Measurements from ENCODE around the gene KRT32. TPM values are rescaled to one million over a fixed set of nuclear protein-coding genes. Genes with fewer than 3 reads are reported as not detected.

KRT32 gene
- total and polyA plus RNA-seq, 4 donors, result not detected

DNA sequence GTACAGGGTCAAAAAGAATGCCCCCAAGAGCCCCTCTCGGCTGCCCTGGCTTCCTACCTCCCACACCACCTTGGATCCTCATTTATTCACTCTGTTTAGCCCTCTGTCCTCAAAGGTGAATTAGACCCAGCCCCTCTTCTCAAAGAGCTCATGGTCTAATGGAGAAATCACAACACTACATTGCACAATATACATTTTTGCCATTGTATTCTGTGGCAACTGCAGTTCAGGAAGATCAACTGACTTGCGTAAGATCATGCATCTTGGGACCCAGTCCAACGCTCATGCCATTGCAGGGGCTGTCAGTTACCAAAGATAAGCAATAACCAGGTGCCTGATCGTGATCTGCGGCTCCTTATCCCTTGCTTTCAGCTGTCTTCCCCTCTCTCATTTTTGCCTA lies 27.8 kb downstream of the KRT32 start:
- TF ChIP-seq, protein P1, sequence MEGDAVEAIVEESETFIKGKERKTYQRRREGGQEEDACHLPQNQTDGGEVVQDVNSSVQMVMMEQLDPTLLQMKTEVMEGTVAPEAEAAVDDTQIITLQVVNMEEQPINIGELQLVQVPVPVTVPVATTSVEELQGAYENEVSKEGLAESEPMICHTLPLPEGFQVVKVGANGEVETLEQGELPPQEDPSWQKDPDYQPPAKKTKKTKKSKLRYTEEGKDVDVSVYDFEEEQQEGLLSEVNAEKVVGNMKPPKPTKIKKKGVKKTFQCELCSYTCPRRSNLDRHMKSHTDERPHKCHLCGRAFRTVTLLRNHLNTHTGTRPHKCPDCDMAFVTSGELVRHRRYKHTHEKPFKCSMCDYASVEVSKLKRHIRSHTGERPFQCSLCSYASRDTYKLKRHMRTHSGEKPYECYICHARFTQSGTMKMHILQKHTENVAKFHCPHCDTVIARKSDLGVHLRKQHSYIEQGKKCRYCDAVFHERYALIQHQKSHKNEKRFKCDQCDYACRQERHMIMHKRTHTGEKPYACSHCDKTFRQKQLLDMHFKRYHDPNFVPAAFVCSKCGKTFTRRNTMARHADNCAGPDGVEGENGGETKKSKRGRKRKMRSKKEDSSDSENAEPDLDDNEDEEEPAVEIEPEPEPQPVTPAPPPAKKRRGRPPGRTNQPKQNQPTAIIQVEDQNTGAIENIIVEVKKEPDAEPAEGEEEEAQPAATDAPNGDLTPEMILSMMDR (IDR thresholded peaks at IDR 0.05; ENCODE audit: control extremely low read depth, extremely low read depth), result no peak
- no peak overlapping the region for H3K4me3 ChIP-seq
- H3K9me3 ChIP-seq (ENCODE audit: control insufficient read depth in 4 of 4, insufficient read depth in 3 of 4, low read length in 3 of 4), result peaks cover 0 to 3% (median 0%) of the 10 kb centered on the region in 4 donors
- ATAC-seq (ENCODE audit: insufficient read depth, low FRiP score) (no peak), DNase-seq (no peak)
- H3K27ac ChIP-seq (ENCODE audit: low read depth in 1 of 2, low read length in 1 of 2), result no peak overlapping the region
- H3K36me3 ChIP-seq (ENCODE audit: control insufficient read depth in 4 of 4, insufficient read depth in 4 of 4, low read length in 4 of 4), result no peaks in the 10 kb centered on the region
- WGBS, 2 donors, result 51 to 59% methylated on average over 5 of the region's 5 CpGs
- no peaks in the 10 kb centered on the region for H3K4me1 ChIP-seq (ENCODE audit: control insufficient read depth in 5 of 5, insufficient read depth in 5 of 5, low read length in 5 of 5)
- H3K9ac ChIP-seq (ENCODE audit: insufficient read depth in 1 of 2, low read length in 2 of 2), result no peak overlapping the region
- H3K27me3 ChIP-seq (ENCODE audit: control insufficient read depth in 3 of 3, insufficient read depth in 3 of 3, low read length in 2 of 3), result no peaks in the 10 kb centered on the region

DNA sequence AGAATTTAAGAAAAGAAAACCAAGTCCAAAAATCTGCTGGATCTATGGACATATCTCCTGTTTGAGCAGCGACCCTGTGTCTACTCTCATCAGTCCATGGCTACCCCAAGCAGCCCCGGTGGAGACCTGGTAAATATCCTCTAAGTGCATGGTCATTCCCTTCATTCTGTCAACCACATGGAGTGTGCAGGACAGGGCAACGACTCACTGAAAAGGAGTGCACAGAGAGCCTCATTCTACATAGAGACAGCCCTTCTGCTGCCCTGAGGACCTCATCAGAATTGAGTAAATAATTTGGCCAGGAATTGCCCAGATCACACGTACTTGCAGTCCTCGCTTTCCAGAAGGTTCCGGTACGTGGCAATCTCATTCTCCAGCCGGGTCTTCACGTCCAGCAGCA lies 29.4 kb downstream of the KRT32 start:
- ATAC-seq (ENCODE audit: insufficient read depth, low FRiP score) (no peak), DNase-seq (no peak)
- H3K9ac ChIP-seq (ENCODE audit: insufficient read depth in 1 of 2, low read length in 2 of 2), result no peak overlapping the region
- no peaks in the 10 kb centered on the region for H3K4me1 ChIP-seq (ENCODE audit: control insufficient read depth in 5 of 5, insufficient read depth in 5 of 5, low read length in 5 of 5)
- TF ChIP-seq, protein P1 (IDR thresholded peaks at IDR 0.05; ENCODE audit: control extremely low read depth, extremely low read depth), result no peak
- H3K27ac ChIP-seq (ENCODE audit: low read depth in 1 of 2, low read length in 1 of 2), result no peak overlapping the region
- no peaks in the 10 kb centered on the region for H3K27me3 ChIP-seq (ENCODE audit: control insufficient read depth in 3 of 3, insufficient read depth in 3 of 3, low read length in 2 of 3)
- H3K9me3 ChIP-seq (ENCODE audit: control insufficient read depth in 4 of 4, insufficient read depth in 3 of 4, low read length in 3 of 4), result peaks cover 0 to 3% (median 0%) of the 10 kb centered on the region in 4 donors
- H3K36me3 ChIP-seq (ENCODE audit: control insufficient read depth in 4 of 4, insufficient read depth in 4 of 4, low read length in 4 of 4), result no peaks in the 10 kb centered on the region
- H3K4me3 ChIP-seq, result no peak overlapping the region
- WGBS, 2 donors, result 90 to 92% methylated on average over 9 of the region's 9 CpGs

DNA sequence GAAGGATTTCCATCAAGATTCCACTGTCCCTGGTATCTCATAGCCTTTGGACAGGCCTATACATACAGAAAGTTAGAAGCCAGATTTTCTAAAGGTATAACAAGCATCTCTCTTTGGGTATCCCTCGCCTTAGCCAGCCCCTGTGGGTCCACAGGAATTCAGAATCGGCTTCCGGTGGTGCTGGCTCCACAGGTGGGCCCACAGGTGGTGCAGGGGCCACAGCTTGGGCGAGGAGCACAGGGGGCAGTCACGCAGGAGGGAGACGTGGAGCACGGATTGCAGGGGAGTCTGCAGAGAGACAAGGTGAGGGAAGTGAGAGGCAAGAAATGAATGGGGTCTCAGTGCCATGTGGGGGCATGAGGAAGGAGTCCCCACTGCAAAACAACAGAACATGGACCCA lies 29.9 kb downstream of the KRT32 start:
- no peak overlapping the region for H3K9ac ChIP-seq (ENCODE audit: insufficient read depth in 1 of 2, low read length in 2 of 2)
- DNase-seq (no peak), ATAC-seq (ENCODE audit: insufficient read depth, low FRiP score) (no peak)
- H3K27ac ChIP-seq (ENCODE audit: low read depth in 1 of 2, low read length in 1 of 2), result no peak overlapping the region
- H3K27me3 ChIP-seq (ENCODE audit: control insufficient read depth in 3 of 3, insufficient read depth in 3 of 3, low read length in 2 of 3), result no peaks in the 10 kb centered on the region
- WGBS, 2 donors, result 83 to 87% methylated on average over 7 of the region's 7 CpGs
- H3K36me3 ChIP-seq (ENCODE audit: control insufficient read depth in 4 of 4, insufficient read depth in 4 of 4, low read length in 4 of 4), result no peaks in the 10 kb centered on the region
- TF ChIP-seq, protein P1 (IDR thresholded peaks at IDR 0.05; ENCODE audit: control extremely low read depth, extremely low read depth), result no peak
- H3K4me1 ChIP-seq (ENCODE audit: control insufficient read depth in 5 of 5, insufficient read depth in 5 of 5, low read length in 5 of 5), result no peaks in the 10 kb centered on the region
- H3K4me3 ChIP-seq, result no peak overlapping the region
- H3K9me3 ChIP-seq (ENCODE audit: control insufficient read depth in 4 of 4, insufficient read depth in 3 of 4, low read length in 3 of 4), result peaks cover 0 to 3% (median 0%) of the 10 kb centered on the region in 4 donors

DNA sequence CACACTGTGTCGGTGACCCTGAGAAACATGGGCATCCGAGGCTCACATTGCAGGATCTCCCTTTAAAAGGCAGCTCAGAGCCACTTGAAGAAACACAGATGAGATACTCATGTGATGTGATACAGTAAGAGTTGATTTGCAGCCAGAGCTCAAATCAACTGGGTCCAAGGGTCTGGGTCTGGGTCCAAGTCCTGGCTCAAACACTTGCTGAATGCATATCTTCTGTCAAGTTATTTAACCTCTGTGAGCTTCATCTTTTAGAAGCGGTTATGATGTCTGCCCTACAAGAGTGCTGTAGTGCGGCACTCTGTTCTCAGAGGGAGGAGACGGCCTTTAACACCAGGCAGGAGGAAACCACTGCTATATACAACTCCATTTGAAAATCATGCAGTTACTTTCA lies 32.8 kb downstream of the KRT32 start:
- no peak overlapping the region for H3K27ac ChIP-seq (ENCODE audit: low read depth in 1 of 2, low read length in 1 of 2)
- H3K4me3 ChIP-seq, result no peak overlapping the region
- WGBS, 2 donors, result 49 to 63% methylated on average over 5 of the region's 5 CpGs
- ATAC-seq (ENCODE audit: insufficient read depth, low FRiP score) (no peak), DNase-seq (no peak)
- H3K9me3 ChIP-seq (ENCODE audit: control insufficient read depth in 4 of 4, insufficient read depth in 3 of 4, low read length in 3 of 4), result no peaks in the 10 kb centered on the region
- no peaks in the 10 kb centered on the region for H3K36me3 ChIP-seq (ENCODE audit: control insufficient read depth in 4 of 4, insufficient read depth in 4 of 4, low read length in 4 of 4)
- H3K9ac ChIP-seq (ENCODE audit: insufficient read depth in 1 of 2, low read length in 2 of 2), result no peak overlapping the region
- no peaks in the 10 kb centered on the region for H3K27me3 ChIP-seq (ENCODE audit: control insufficient read depth in 3 of 3, insufficient read depth in 3 of 3, low read length in 2 of 3)
- no peaks in the 10 kb centered on the region for H3K4me1 ChIP-seq (ENCODE audit: control insufficient read depth in 5 of 5, insufficient read depth in 5 of 5, low read length in 5 of 5)
- TF ChIP-seq, protein P1 (IDR thresholded peaks at IDR 0.05; ENCODE audit: control extremely low read depth, extremely low read depth), result no peak
